Esophagus muscularis mucosa (tissue), 4 donors: Measurements from ENCODE around the gene SIKE1. TPM values are rescaled to one million over a fixed set of nuclear protein-coding genes. Genes with fewer than 3 reads are reported as not detected.

Experiments
- DNase-seq: peaks from one replicate; pipeline ENCODE4 v3.0.0-alpha.2; 2017; ENCODE audit errors: extremely low spot score
- H3K27ac ChIP-seq, 4 donors: fragments of 200-600 bp; sonication (generic); replicated peaks in 1 of 4; 1 replicate in 3 of 4; 2 replicates in 1 of 4; pipeline ENCODE4 v1.5.1; 2016 to 2019; ENCODE audit warnings: mild to moderate bottlenecking in 1 of 4
- H3K27me3 ChIP-seq, 4 donors: fragments of 200-600 bp; sonication (generic); one replicate each; pipeline versions ENCODE4 v1.5.1 to v1.6.0; 2016 to 2019
- H3K36me3 ChIP-seq, 4 donors: fragments of 200-600 bp; sonication (generic); one replicate each; pipeline ENCODE4 v1.5.1; 2016 to 2019
- H3K4me1 ChIP-seq, 4 donors: fragments of 200-600 bp; sonication (generic); one replicate each; pipeline ENCODE4 v1.5.1; 2016 to 2019
- H3K4me3 ChIP-seq, 4 donors: fragments of 200-600 bp; sonication (generic); 1 replicate in 2 of 4; 2 replicates in 2 of 4; pipeline ENCODE4 v1.5.1; 2016 to 2019; ENCODE audit warnings: mild to moderate bottlenecking in 4 of 4, moderate library complexity in 1 of 4
- H3K9me3 ChIP-seq, 4 donors: fragments of 200-600 bp; sonication (generic); 1 replicate in 3 of 4; 2 replicates in 1 of 4; pipeline ENCODE4 v1.5.1; 2016 to 2019
- EP300 ChIP-seq: sonication (generic); formaldehyde crosslinking; IDR thresholded peaks from one replicate; pipeline ENCODE4 v1.6.1; 2017; ENCODE audit warnings: antibody characterized with exemption
- POLR2A ChIP-seq: fragments of 450-650 bp; IDR thresholded peaks from one replicate; pipeline ENCODE4 v1.6.1; 2017; ENCODE audit warnings: antibody characterized with exemption, moderate library complexity, mild to moderate bottlenecking, low read depth
- POLR2AphosphoS5 ChIP-seq, 2 donors: sonication (generic); formaldehyde crosslinking; IDR thresholded peaks; one replicate each; pipeline ENCODE4 v1.6.1; 2017; ENCODE audit warnings: antibody characterized with exemption in 2 of 2
- WGBS: methylation state at CpG from one replicate; pipeline ENCODE4 v1.1.5; 2018; 5-methylcytosine and 5-hydroxymethylcytosine counted together
- intact Hi-C: fragments of 100-400 bp; cut with DNase I; formaldehyde crosslinking; loops from one replicate; pipeline ENCODE4 v1.15.1; 2023
- total RNA-seq, 4 donors: library from RNA; depleted of rRNA; stranded (reverse); fragments of >200 nt; gene quantifications; one replicate each; pipeline versions ENCODE4 v1.1.0 to v1.2.1, GENCODE V29; 2016
- TF ChIP-seq, protein P1 (sequence below), 3 experiments: fragments of 200-600 bp in 2 of 3; fragments of 450-650 bp in 1 of 3; sonication (generic) in 2 of 3; IDR thresholded peaks; one replicate each; pipeline ENCODE4 v1.5.1; 2017 to 2019; ENCODE audit warnings: antibody characterized with exemption in 3 of 3, mild to moderate bottlenecking in 2 of 3, moderate library complexity in 1 of 3

Gene SIKE1
- total RNA-seq, 4 donors from 2014 or later, result 31.5 to 60.7 (median 50.9) TPM

DNA sequence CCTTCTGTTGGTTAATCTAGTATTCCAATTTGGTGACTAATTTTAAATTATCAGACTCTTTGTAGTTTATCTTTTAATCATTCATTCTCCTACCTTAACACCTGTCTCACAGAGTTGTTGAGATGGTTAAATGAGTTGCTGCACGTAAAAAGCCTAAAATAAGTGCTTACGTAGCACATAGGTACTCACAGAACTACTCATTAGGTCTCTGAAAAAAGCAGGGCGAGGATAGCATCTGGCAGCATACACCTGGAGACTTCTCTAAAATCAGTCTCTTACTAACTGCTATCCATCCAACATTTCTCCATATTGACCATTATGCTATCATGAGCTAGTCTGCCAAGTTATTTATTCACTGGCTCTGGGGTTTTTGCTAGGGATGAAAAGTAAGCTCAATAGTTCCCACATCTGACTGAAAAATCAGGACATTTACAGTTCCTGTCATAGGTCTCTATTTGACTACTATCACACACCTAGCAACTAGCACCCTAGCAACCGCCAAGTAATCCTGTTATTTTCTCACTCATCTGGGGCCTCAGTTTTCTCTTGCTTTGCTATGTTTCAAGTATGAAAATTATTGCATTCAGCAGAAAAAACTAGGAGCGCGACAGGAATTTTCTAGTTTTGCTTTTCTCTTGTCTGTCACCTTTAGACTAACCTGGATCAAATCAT lies 33.9 kb downstream of the SIKE1 start:
- Histone ChIP-seq H3K4me1 (peaks cover 54 to 76% (median 65%) of the 10 kb centered on the region in 4 donors), H3K36me3 (peaks cover 8 to 68% (median 21%) of the 10 kb centered on the region in 4 donors)

GRCh38 chr1:114745291-114745690 lies 35.2 kb downstream of the SIKE1 start:
- no peak overlapping the region for H3K27ac ChIP-seq
- TF ChIP-seq POLR2AphosphoS5 (IDR thresholded peaks at IDR 0.05), result no peak
- no peak for TF ChIP-seq POLR2A
- TF ChIP-seq, protein P1, sequence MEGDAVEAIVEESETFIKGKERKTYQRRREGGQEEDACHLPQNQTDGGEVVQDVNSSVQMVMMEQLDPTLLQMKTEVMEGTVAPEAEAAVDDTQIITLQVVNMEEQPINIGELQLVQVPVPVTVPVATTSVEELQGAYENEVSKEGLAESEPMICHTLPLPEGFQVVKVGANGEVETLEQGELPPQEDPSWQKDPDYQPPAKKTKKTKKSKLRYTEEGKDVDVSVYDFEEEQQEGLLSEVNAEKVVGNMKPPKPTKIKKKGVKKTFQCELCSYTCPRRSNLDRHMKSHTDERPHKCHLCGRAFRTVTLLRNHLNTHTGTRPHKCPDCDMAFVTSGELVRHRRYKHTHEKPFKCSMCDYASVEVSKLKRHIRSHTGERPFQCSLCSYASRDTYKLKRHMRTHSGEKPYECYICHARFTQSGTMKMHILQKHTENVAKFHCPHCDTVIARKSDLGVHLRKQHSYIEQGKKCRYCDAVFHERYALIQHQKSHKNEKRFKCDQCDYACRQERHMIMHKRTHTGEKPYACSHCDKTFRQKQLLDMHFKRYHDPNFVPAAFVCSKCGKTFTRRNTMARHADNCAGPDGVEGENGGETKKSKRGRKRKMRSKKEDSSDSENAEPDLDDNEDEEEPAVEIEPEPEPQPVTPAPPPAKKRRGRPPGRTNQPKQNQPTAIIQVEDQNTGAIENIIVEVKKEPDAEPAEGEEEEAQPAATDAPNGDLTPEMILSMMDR (IDR thresholded peaks at IDR 0.05), result no peak
- TF ChIP-seq EP300, result no peak

More for the DNA sequence above, 33.9 kb downstream of the SIKE1 start:
- intact Hi-C loops, result no loop called here
- 76% methylated on average over 6 of the region's 6 CpGs for WGBS
- Histone ChIP-seq H3K9me3 (no peaks in the 10 kb centered on the region), H3K4me3 (no peak overlapping the region), H3K27ac (no peak overlapping the region), H3K27me3 (no peaks in the 10 kb centered on the region)
- DNase-seq, result no peak
- TF ChIP-seq POLR2AphosphoS5 (IDR thresholded peaks at IDR 0.05) (no peak), EP300 (no peak), POLR2A (no peak)
- TF ChIP-seq, protein P1 (IDR thresholded peaks at IDR 0.05), result no peak

GRCh38 chr1:114741963-114742746 lies 38.3 kb downstream of the SIKE1 start:
- intact Hi-C loops, result no loop called here
- Histone ChIP-seq H3K36me3 (peaks cover 11 to 74% (median 32%) of the 10 kb centered on the region in 4 donors), H3K4me1 (peaks cover 23 to 45% (median 29%) of the 10 kb centered on the region in 4 donors), H3K4me3 (no peak overlapping the region), H3K27ac (no peak overlapping the region), H3K27me3 (no peaks in the 10 kb centered on the region), H3K9me3 (no peaks in the 10 kb centered on the region)
- no peak for DNase-seq
- TF ChIP-seq POLR2AphosphoS5 (IDR thresholded peaks at IDR 0.05), result no peak
- TF ChIP-seq POLR2A, result no peak
- TF ChIP-seq, protein P1 (IDR thresholded peaks at IDR 0.05), result no peak
- no peak for TF ChIP-seq EP300
- 92% methylated on average over 11 of the region's 11 CpGs for WGBS

More at GRCh38 chr1:114745291-114745690, 35.2 kb downstream of the SIKE1 start:
- intact Hi-C loops, result no loop called here
- Histone ChIP-seq H3K36me3 (peaks cover 8 to 77% (median 24%) of the 10 kb centered on the region in 4 donors), H3K9me3 (no peaks in the 10 kb centered on the region), H3K4me3 (no peak overlapping the region), H3K4me1 (peaks cover 41 to 63% (median 55%) of the 10 kb centered on the region in 4 donors), H3K27me3 (no peaks in the 10 kb centered on the region)
- WGBS, result 67% methylated on average over 2 of the region's 2 CpGs
- no peak for DNase-seq

DNA sequence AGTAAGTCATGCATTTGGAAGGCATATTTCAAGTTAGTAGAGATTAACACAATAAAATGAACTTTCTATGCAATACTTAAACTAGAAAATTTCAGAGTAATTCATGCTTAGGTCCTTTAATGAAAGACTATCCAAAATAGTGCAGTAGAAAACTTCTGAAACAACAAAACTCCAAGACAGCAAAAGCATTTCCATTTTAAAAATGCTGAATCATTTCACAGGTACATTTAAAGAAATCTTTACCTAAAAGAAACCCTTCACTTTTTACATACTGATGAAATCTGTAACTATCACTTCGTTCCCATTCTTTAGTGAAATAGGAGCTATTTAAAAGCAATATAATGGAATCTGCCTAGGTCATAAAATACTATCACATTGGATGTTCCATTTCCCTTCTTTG lies 40.2 kb downstream of the SIKE1 start:
- no peaks in the 10 kb centered on the region for H3K27me3 ChIP-seq
- intact Hi-C loops, result no loop called here
- TF ChIP-seq POLR2A (no peak), EP300 (no peak)
- TF ChIP-seq, protein P1 (IDR thresholded peaks at IDR 0.05), result no peak
- H3K9me3 ChIP-seq, result no peaks in the 10 kb centered on the region
- no peak overlapping the region for H3K27ac ChIP-seq
- H3K36me3 ChIP-seq, result peaks cover 19 to 82% (median 44%) of the 10 kb centered on the region in 4 donors
- DNase-seq, result no peak
- peaks cover 14 to 32% (median 18%) of the 10 kb centered on the region in 4 donors for H3K4me1 ChIP-seq
- H3K4me3 ChIP-seq, result no peak overlapping the region
- 100% methylated on average over 1 of the region's 1 CpG for WGBS
